ENCODE measurements around the gene TRMT61A. TPM values are rescaled to one million over a fixed set of nuclear protein-coding genes. Genes with fewer than 3 reads are reported as not detected.
"Not testable (repeated sequence)": the region's sequence is repeated elsewhere in the genome, so short reads cannot be mapped to it uniquely, and the experiment has no call there.

The TRMT61A gene
- total RNA-seq, 1 experiment from 2014 or later = 5.8 TPM

GRCh38 chr14:103508521-103509329 lies 20.3 kb upstream of the TRMT61A start:
- no peak for DNase-seq (ENCODE audit: low spot score)

GRCh38 chr14:103509864-103510723 lies 18.9 kb upstream of the TRMT61A start:
- no peak for DNase-seq (ENCODE audit: low spot score)

- DNase-seq (ENCODE audit: low spot score) = no peak
These were observed 18.0 kb upstream of the TRMT61A start for GRCh38 chr14:103510724-103511693.

DNA sequence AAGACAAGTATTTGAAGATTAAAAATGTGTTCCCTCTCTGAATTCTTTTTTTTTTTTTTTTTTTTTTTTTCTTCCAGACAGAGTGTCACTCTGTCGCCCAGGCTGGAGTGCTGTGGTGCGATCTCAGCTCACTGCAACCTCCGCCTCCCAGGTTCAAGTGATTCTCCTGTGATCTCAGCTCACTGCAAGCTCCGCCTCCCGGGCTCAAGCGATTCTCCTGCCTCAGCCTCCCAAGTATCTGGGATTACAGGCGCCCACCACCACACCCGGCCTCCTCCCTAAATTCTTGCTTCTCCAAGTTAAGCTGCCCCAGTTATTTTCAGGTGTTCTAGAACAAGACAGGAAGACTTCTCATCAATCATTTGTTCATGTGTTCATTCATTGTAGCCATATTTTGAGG lies 16.8 kb upstream of the TRMT61A start:
- not testable (repeated sequence) for DNase-seq (ENCODE audit: low spot score)

DNA sequence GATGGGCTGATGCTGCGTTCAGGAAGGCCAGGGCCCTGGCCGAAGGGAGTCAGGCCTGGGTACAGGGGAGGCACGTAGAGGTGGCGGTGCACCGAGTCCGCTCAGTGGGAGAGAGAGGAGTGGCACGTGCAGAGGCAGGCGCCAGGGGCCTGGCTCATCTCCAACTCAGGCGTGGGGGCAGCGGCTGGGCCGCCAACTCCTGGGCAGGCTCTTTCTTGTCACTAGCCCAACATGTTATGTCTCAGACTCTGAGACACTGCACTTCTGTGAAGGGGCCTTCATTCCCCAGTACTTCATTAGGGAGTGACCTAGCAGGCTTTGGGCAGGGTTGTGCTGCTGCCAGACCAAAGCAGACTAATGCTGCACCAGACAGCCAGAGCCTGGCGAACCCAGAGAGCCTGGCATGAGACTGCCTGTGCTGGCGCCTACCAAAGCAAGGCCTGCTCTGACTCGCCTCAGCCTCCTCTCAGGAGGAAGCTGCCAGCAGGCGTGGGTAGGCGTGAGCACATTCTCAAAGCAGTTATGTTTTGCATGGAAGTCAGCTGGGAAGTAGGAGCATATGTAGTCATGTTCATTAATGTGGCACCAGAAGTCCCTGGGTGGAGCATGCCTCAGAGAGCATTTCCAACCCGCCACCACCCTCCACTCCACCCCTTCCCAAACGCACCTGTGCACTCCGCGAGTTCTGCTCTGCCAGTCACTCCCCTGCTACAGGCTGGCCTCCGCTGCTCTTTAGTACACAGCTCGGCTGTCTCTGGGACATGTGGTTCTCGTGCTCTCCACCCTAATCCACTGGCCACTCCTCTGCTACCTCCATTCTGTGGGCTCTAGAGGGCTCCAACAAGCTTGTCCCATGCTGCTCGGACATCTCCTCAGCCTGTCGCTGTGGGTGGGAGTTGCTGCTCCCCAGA lies 16.0 kb upstream of the TRMT61A start:
- DNase-seq (ENCODE audit: low spot score) = no peak

DNA sequence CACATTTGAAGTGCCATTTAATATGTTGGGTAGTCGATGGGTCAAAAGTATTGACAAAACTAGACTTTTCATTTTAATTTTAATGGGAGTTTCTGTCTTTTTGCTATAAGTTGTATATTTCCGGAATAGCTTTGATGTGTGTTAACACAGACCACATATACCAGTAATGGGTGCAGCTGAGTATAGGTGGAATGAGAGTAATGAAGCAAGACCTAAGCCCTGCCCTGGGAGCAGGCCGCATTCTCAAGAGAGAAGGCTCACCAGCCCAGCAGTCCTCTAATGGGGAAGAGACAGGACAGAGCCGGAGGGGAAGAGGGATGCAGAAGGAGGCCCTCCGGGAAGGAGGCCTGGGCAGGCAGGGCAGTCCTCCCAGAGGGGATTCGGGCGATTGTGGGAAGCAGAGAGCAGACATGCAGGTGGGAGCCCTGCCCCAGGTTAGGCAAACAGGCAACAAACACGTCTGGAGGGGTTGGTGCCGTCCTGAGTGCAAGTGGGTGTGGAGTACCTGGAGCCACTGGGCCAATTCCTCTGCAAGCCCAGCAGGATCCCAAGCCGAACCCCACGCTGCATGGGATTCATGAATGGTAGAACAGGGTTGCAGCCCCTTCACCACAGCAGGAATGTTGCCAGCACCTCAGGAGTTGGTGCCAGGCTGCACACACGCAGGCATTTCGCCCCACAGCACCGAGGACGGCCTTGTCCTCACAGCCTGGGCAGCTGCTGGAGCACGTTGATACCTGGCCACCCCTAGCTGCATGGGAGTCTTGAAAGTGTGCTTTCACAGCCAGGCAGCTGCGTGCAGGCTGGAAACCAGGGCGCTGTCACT lies 14.2 kb upstream of the TRMT61A start:
- DNase-seq (ENCODE audit: low spot score) = no peak

DNA sequence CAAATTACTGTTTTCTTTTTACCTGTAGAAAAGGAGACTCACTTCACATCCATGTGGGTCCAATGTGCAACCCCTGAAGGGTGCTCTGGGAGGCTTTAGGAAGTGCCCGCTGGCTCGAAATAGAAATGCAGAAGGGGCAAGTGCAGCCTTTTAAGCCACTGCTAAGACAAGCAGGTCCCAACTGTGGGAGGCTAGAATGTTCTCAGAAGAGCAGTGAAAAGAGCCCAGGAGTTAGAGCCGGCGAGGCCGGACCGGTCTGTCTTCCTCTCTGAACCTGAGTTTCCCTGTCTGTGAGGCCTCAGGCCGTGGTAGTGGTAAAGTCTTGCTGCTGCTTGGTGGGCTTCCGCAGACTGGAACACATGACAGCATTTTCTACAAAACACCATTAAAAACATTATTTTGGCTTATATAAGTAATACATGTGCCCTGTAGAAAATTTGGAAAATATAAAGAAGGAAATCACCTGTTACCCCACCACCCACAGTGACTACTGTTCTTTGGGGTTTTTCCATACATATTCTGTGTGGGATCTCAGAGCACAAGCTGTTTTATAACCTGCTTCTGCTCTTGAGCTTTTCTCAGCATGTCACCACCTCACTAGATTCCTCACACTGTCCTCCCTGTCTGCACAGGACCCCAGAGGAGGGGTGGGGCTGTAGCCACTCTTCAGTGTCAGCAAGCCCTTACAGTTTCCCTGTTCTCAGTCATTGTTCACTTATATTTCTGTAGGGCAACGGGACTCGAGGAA lies 12.4 kb upstream of the TRMT61A start:
- DNase-seq (ENCODE audit: low spot score) = no peak

- no peak for DNase-seq (ENCODE audit: low spot score)
These were observed 11.8 kb upstream of the TRMT61A start for GRCh38 chr14:103517174-103517566.

DNA sequence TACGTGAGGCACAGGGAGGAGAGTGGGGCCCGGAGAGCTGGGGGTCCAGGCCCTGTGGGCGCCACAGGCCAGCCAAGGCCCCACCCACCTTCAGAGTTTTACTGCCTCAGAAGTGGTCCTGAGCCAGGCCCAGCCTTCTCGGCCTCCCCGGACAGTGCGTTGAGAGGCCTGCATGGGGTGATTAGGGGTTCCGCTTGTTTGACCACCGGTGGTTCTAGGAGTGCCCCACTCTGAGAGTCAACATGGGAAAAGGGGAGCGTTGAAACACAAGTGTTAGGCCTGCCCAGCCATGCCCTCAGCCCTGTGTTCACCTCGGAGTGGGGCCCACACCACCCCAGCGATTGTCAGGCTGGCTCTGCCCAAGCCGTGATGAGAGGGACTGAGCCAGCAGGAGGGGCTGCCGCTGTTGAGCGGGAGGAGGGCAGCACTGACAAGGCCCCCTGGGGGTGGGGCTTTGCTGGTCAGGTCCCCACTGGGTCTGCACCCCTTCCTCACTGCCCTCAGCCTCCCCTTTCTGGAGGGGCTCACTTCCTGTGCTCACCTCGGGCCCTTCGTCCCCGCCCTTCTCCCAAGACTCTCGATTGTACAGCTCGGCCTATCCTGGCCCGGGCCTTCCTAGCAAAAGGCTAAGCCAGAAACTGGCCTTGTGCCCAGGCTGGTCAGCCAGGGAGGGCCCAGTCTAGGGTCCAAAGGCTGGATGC lies 11.1 kb upstream of the TRMT61A start:
- DNase-seq (ENCODE audit: low spot score) = no peak

- peak; percentile 42 for DNase-seq (ENCODE audit: low spot score)
These were observed 10.5 kb upstream of the TRMT61A start for GRCh38 chr14:103518422-103519042.

- no peak for DNase-seq (ENCODE audit: low spot score)
These were observed 9.8 kb upstream of the TRMT61A start for GRCh38 chr14:103519043-103519836.

DNA sequence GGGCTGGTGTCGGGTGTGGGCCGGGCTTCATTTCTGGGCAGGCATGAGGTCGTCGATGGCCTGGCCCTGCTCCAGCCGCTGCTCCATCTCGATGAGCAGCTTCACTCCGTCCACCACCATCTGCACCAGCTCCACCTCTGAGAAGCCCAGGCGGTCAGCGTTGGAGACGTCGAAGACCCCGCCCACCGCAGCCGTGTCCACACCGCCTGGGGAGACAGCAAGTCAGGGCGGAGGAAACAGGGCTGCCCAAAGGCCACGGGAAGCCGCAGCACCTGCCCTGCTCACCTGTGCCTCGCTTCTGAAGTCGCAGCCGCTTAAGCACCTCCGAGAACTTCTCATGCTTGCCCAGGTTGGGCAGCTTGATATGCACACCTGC lies 9.2 kb upstream of the TRMT61A start:
- no peak for DNase-seq (ENCODE audit: low spot score)

GRCh38 chr14:103520269-103520656 lies 8.7 kb upstream of the TRMT61A start:
- no peak for DNase-seq (ENCODE audit: low spot score)

- DNase-seq (ENCODE audit: low spot score) = peak; percentile 85
These were observed 8.1 kb upstream of the TRMT61A start for GRCh38 chr14:103520657-103521437.

- no peak for DNase-seq (ENCODE audit: low spot score)
These were observed 7.5 kb upstream of the TRMT61A start for GRCh38 chr14:103521438-103521950.

GRCh38 chr14:103521951-103522563 lies 6.9 kb upstream of the TRMT61A start:
- no peak for DNase-seq (ENCODE audit: low spot score)

Measured in H4 (cell line).